Pons (tissue), 1 donor: ENCODE data around the gene PGAM2.

Source experiments
- DNase-seq: peaks from one replicate; pipeline ENCODE4 v3.0.0-alpha.2; 2016; ENCODE audit warnings: low spot score

PGAM2 gene

GRCh38 chr7:44064791-44065430, 456 bp downstream of the PGAM2 start:
- no peak for DNase-seq

GRCh38 chr7:44063894-44064651, 1.3 kb downstream of the PGAM2 start:
- DNase-seq, result no peak

GRCh38 chr7:44063547-44063893, 1.8 kb downstream of the PGAM2 start:
- no peak for DNase-seq

GRCh38 chr7:44062903-44063295, 2.5 kb downstream of the PGAM2 start:
- DNase-seq, result no peak

- DNase-seq, result no peak
Measured at GRCh38 chr7:44062180-44062902, 3.0 kb downstream of the PGAM2 start.

- DNase-seq, result no peak
Measured at GRCh38 chr7:44061645-44062179, 3.7 kb downstream of the PGAM2 start.

- no peak for DNase-seq
Measured at GRCh38 chr7:44060948-44061644, 4.3 kb downstream of the PGAM2 start.

- no peak for DNase-seq
Measured at GRCh38 chr7:44060091-44060947, 5.0 kb downstream of the PGAM2 start.

- DNase-seq, result no peak
Measured at GRCh38 chr7:44059219-44060090, 5.9 kb downstream of the PGAM2 start.

- no peak for DNase-seq
Measured at GRCh38 chr7:44058759-44059218, 6.6 kb downstream of the PGAM2 start.

- no peak for DNase-seq
Measured at GRCh38 chr7:44057849-44058758, 7.3 kb downstream of the PGAM2 start.

GRCh38 chr7:44057181-44057848, 8.1 kb downstream of the PGAM2 start:
- no peak for DNase-seq

- DNase-seq, result no peak
Measured at GRCh38 chr7:44056681-44057080, 8.7 kb downstream of the PGAM2 start.

- DNase-seq, result no peak
Measured at GRCh38 chr7:44052771-44053365, 12.5 kb downstream of the PGAM2 start.

- no peak for DNase-seq
Measured at GRCh38 chr7:44051611-44052220, 13.7 kb downstream of the PGAM2 start.

GRCh38 chr7:44050915-44051560, 14.3 kb downstream of the PGAM2 start:
- no peak for DNase-seq
